Measurements from ENCODE around the gene PPP1R13B.

The PPP1R13B gene

DNA sequence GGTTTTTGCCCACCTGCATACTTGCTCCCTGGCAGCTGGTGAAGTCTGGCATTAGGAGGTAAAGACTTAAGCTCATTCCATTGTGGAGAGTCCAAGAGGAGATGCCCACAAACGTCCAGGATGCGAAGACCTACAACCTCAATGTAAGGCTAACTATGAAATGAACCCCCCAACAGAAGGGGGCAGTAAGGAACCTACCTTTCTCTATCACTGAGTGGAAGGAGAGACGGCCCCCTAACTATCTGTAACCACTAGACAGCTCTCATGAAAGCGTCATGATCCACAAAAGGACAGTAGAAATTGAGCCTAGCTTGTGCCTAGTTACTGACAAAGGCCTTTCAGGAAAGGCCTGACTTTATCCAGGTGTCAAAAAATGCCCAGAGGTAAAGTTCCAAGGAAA, 76.5 kb downstream of the PPP1R13B start:
- DNase-seq: no peak

DNA sequence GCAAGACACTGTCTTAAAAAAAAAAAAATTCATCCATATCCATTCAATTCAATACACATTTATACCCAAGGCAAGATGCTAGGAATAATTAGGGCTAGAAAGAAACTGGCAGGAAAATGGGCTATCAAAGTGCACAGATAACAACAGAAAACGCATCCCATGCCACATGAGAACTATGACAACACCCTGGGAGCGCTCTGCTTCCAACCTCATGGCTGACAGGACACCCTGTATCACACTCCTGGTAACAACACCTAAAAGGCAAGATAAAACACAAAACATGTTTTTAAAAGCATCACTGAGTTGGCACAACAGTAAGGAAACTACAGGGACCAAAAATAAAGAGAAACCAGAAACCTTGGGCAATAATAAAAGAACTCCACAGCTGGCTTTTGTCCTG, 76.9 kb downstream of the PPP1R13B start:
- no peak for DNase-seq

- DNase-seq: no peak
Observed at GRCh38 chr14:103767336-103767894, 80.0 kb downstream of the PPP1R13B start.

- no peak for DNase-seq
Observed at GRCh38 chr14:103765526-103765925, 81.8 kb downstream of the PPP1R13B start.

DNA sequence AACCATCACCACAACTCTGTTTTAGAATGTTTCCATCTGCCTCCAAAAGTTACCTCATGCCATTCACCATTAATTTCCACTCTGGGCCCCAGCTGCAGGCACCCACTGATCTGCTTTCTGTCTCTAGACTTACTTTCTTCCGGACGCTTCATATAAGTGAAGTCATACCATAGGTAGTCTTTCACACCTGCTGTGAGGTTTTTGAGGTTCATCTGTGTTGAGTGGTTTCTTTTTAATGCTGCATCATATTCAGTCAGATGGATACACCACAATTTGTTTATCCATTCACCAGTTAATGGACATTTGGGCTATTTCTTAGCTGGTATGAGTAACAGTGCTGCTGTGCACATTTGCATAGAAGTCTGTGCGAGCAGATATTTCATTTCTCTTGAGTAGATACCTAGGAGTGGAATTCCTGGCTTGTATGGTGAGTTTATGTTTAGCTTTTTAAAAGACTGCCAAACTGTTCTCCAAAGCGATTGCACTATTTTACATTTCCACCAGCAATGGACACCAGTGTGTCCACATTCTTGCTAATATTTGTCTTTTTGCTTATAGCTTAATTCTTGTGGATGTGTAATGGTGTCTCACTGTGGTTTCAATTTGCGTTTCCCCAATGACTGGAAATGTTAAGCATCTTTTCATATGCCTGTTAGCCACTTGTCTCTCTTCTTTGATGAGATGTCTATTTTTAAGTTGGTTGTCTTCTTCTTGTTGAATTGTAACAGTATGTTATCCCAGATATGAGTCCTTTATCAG, 83.5 kb downstream of the PPP1R13B start:
- DNase-seq: no peak

DNA sequence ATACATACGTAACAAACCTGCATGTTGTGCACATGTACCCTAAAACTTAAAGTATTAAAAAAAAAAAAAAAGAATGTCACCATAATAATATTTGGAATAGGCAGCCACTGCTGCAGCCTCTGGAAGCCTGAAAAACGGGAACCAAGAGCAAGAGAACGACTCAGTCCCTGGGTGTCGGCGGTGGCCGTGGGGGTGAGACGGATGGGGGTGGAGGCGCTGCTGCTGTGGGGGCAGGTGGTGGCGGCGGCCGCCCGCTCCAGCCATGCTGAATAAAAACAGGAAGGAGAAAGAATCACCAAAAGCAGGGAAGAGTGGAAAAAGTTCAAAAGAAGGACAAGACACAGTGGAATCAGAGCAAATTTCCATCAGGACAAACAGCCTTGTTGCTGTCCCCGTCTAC, 84.8 kb downstream of the PPP1R13B start:
- no peak for DNase-seq

- no peak for DNase-seq
Observed at GRCh38 chr14:103762036-103762435, 85.3 kb downstream of the PPP1R13B start.

- no peak for DNase-seq
Observed at GRCh38 chr14:103758059-103758776, 89.2 kb downstream of the PPP1R13B start.

GRCh38 chr14:103755060-103755459, 92.3 kb downstream of the PPP1R13B start:
- no peak for DNase-seq

- no peak for DNase-seq
Observed at GRCh38 chr14:103753774-103754173, 93.6 kb downstream of the PPP1R13B start.

DNA sequence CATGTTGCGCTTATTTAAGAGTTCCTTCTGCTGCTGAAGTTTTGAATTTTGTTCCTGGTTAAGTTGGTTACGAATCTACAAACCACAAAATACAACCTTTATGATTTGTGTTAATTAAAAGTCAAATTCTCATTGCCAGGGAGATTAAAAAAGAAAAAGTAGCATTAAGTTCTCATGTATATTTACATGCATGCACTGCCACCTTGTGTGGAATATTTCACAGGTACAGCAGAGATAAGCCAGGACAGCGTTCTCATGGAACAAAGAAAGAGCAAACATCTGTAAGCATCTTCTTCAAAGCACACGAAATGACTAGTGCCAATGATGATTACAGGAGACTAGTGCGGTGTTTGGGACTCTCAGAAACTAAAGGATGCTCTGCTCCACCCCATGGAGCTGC, 97.5 kb downstream of the PPP1R13B start:
- no peak for DNase-seq

- no peak for DNase-seq
Observed at GRCh38 chr14:103749452-103749851, 97.9 kb downstream of the PPP1R13B start.

- DNase-seq: peak; percentile 58
Observed at GRCh38 chr14:103748534-103748857, 98.9 kb downstream of the PPP1R13B start.

DNA sequence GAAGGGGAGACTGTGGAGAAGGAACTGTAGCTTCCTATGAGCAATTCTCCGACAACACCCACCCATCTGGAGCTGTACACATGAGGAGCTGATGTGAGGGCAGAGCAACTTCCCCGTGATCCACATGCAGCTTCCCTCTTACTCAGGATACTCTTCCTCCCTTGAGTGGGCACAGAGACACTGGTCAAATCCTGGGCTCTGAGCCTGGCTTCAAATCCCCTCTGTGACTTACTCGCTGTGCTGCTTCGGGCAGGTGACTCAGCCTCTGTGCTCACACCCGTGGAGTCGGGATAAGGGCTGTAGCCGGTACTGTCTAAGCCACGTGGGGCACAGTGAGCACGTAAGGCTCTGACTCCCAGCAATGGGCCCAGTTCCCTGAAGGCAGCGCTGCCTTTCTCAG, 100.7 kb downstream of the PPP1R13B start:
- no peak for DNase-seq

GRCh38 chr14:103745424-103745823, 102.0 kb downstream of the PPP1R13B start:
- DNase-seq: no peak

- DNase-seq: no peak
Observed at GRCh38 chr14:103744621-103745395, 102.6 kb downstream of the PPP1R13B start.

- DNase-seq: no peak
Observed at GRCh38 chr14:103743691-103744090, 103.7 kb downstream of the PPP1R13B start.

- no peak for DNase-seq
Observed at GRCh38 chr14:103742499-103743255, 104.7 kb downstream of the PPP1R13B start.

GRCh38 chr14:103741876-103742275, 105.5 kb downstream of the PPP1R13B start:
- no peak for DNase-seq

DNA sequence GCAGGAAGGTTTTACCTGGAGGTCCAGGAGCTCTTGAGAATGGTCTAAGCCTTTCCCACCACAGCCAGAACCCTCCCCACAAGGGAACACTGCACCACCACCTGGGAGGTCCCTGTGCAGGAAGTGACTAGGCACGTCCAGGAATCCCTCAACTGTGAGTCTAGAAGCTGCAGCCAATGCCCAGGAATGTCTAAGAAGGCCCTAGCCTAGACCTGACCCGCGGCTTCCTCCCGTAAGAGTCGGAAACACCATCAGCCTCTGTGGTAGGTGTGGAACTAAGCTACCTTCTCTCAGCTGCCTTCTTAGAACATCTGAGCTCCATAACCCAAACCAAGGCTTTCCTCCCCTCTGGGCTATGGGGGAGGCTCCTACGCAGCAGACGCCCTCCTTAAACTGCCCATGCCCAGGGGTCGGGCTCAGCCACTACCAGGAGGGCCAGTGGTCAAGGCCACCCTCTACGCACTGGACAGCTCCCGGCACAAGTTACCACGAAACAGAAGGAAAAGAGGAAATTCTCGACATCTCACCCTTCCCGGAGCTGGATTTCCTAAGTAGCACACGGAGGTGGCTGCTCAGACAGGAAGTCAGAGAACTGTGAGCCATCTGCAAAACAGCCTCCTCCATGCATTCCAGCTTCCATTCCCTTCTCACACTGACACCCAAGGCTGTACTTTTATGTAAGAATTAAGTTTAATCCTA, 106.2 kb downstream of the PPP1R13B start:
- DNase-seq: no peak

- no peak for DNase-seq
Observed at GRCh38 chr14:103739793-103740501, 107.4 kb downstream of the PPP1R13B start.

DNA sequence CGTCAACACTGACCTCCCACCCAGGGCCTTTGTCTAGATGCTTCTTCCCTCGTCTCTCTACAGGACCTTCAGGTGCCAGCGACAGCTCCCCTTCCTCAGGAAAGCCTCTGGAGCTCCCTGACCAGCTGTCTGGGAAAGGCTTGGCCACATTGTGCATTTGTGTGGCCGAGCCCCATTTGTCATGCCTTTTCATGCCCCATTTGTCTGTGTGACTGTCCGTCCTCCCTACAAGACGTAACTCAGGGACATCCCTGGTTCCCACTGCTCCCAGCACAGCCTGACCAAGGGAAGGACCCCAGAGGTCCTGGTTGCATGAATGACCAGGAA, 107.9 kb downstream of the PPP1R13B start:
- no peak for DNase-seq

Data from activated gamma-delta T cell treated with Interleukin-2 at 50 U/mL for 16 hours (primary cell).